ENCODE measurements around the gene TMEM266. TPM values are rescaled to one million over a fixed set of nuclear protein-coding genes. Genes with fewer than 3 reads are reported as not detected.

TMEM266 gene
- total and polyA plus RNA-seq, 8 donors, result 1.9 to 5.5 (median 4.2) TPM

DNA sequence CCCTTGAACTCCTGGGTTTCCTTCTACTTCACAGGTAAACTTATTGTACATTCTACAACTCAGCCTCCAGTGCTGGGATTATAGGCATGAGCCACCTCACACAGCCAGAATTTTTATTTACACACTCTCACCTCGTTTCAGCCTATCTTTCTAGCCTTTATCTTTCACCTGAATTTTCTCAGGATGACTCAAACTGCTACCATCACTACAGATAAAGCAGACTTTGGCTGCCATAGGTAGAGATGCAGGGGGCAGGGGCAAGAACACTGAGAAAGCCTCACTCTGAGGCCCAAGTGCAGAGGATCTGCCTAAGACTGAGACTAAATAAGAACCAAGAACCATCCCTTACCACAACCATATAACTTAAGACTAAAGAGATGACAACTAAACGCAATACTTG is 192.5 kb downstream of the TMEM266 start:
- Histone ChIP-seq H3K4me3 (no peak overlapping the region), H3K27me3 (no peaks in the 10 kb centered on the region), H3K9me3 (no peaks in the 10 kb centered on the region), H3K36me3 (no peaks in the 10 kb centered on the region), H3K4me1 (no peaks in the 10 kb centered on the region), H3K27ac (no peak overlapping the region)
- TF ChIP-seq, protein P1, sequence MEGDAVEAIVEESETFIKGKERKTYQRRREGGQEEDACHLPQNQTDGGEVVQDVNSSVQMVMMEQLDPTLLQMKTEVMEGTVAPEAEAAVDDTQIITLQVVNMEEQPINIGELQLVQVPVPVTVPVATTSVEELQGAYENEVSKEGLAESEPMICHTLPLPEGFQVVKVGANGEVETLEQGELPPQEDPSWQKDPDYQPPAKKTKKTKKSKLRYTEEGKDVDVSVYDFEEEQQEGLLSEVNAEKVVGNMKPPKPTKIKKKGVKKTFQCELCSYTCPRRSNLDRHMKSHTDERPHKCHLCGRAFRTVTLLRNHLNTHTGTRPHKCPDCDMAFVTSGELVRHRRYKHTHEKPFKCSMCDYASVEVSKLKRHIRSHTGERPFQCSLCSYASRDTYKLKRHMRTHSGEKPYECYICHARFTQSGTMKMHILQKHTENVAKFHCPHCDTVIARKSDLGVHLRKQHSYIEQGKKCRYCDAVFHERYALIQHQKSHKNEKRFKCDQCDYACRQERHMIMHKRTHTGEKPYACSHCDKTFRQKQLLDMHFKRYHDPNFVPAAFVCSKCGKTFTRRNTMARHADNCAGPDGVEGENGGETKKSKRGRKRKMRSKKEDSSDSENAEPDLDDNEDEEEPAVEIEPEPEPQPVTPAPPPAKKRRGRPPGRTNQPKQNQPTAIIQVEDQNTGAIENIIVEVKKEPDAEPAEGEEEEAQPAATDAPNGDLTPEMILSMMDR (IDR thresholded peaks at IDR 0.05), result no peak
- no peak for FAIRE-seq
- intact Hi-C loops (cut with DNase I), result no loop called here
- DNase-seq, result no peak
- 55 to 68% methylated on average over 2 of the region's 2 CpGs for WGBS, 2 donors
- no peak for ATAC-seq

DNA sequence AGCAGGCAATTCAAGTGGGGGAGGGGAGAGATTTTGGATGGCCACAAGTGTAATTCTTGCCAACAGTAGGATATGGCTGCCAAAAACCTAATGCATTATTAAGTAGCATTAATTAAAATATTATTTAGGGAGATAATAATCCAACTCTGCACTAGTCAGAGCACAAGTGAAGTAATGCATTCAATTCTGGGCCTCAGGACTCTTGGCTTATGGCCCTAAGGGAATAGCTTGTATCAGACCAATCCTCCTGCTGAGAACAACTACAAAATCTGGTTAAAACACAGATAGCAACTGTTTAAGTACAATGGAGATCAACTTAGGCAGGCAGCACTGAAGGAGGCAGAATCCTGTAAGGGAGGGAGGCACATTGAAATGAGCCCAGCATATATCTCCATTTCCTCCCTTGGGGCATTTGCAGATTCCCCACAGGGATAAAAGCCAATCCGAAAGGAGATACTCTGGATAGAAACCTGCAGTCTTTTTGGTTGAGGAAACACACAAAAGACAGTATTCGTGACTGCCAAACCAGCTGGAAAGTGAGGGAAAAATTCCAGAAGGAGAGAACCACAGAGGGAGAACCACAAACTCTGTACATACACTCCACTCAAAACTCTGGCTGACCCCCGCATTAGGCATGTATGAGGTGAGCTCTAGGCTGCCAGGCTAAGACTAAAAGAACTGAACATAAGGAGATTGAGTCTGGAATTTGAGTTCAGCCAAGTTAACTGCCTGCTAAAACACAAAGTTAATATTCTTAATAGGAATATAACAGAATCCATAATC is 194.1 kb downstream of the TMEM266 start:
- DNase-seq (no peak), ATAC-seq (no peak), FAIRE-seq (no peak)
- no peaks in the 10 kb centered on the region for H3K36me3 ChIP-seq
- intact Hi-C loops (cut with DNase I), result no loop called here
- no peaks in the 10 kb centered on the region for H3K27me3 ChIP-seq
- H3K27ac ChIP-seq, result no peak overlapping the region
- TF ChIP-seq, protein P1 (IDR thresholded peaks at IDR 0.05), result no peak
- no peaks in the 10 kb centered on the region for H3K9me3 ChIP-seq
- no peaks in the 10 kb centered on the region for H3K4me1 ChIP-seq
- WGBS, 2 donors, result 90 to 92% methylated on average over 3 of the region's 3 CpGs
- H3K4me3 ChIP-seq, result no peak overlapping the region

Other genes with a start within 250 kb of the TMEM266 start
- gene UBE2Q2, start 216.5 kb upstream of the TMEM266 start, total RNA-seq, result 10 to 100 TPM in 4 of 6 donors, 1 to 10 TPM in 2; 8.7 to 19.4 (median 10.6) TPM
- gene UBE2Q2, start 216.5 kb upstream of the TMEM266 start, polyA plus RNA-seq, result 10 to 100 TPM; 10.9 to 15.8 TPM
- 10 to 100 TPM; 12.1 to 14.9 (median 12.7) TPM for gene FBXO22, start 156.1 kb upstream of the TMEM266 start, total RNA-seq
- gene FBXO22, start 156.1 kb upstream of the TMEM266 start, polyA plus RNA-seq, result 1 to 10 TPM; 3.1 to 7.1 TPM
- 10 to 100 TPM; 20.4 to 50.1 (median 36.0) TPM for gene NRG4, start 47.6 kb upstream of the TMEM266 start, total RNA-seq
- gene NRG4, start 47.6 kb upstream of the TMEM266 start, polyA plus RNA-seq, result 1 to 10 TPM; 6.0 to 8.9 TPM

Data from pancreas (tissue), 10 donors.